ENCODE results near the gene SMIM26.
A peak's percentile ranks its signal among the peaks of the same experiment; 100 is the strongest.

DNA sequence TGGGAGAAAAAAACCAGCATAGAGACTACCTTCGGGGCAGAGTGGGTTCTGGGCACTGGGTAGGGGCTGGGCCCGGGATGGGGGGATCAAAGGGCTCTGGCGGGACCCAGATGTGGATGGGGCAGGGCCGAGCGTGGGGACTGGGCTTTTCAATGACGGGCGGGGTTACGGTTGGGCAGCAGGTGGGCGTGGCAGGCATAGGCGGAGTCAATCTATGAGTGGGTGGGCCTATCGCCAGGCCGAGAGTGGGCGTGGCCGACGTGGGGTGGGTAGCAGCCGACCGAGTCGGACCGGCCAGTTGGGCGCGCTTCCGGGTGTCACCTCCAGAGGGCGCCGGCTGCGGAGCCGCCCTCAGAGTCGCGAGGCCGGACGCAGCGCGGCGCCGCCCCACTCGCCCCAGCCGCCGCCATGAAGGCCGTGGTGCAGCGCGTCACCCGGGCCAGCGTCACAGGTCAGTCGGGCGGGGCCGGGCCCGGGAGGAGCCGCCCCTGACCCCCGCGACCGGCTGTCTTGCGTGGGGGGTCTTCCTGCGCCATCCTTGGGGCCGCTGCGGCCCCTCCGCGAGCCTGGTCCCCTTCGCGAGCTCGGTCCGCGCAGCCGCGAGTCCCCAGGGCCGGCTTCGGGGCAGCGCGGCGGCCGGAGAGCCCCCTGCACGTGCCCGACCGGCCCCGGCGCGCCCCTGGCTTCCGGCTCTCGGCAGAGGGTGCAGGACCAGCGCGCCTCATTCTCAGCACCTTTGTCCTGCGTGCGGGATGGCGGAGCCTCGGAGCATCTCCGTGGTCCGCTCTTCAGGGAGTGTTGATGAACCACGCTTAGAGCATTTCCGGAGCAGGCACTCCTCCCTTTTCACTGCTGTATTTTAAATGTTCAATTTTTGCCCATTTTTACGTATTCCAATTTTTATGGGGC is 20.7 kb downstream of the SMIM26 start, which contains the start of gene DTD1:
- TF ChIP-seq, protein P1, sequence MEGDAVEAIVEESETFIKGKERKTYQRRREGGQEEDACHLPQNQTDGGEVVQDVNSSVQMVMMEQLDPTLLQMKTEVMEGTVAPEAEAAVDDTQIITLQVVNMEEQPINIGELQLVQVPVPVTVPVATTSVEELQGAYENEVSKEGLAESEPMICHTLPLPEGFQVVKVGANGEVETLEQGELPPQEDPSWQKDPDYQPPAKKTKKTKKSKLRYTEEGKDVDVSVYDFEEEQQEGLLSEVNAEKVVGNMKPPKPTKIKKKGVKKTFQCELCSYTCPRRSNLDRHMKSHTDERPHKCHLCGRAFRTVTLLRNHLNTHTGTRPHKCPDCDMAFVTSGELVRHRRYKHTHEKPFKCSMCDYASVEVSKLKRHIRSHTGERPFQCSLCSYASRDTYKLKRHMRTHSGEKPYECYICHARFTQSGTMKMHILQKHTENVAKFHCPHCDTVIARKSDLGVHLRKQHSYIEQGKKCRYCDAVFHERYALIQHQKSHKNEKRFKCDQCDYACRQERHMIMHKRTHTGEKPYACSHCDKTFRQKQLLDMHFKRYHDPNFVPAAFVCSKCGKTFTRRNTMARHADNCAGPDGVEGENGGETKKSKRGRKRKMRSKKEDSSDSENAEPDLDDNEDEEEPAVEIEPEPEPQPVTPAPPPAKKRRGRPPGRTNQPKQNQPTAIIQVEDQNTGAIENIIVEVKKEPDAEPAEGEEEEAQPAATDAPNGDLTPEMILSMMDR (IDR thresholded peaks at IDR 0.05) = peak; percentile 84
- TF ChIP-seq, protein P2, sequence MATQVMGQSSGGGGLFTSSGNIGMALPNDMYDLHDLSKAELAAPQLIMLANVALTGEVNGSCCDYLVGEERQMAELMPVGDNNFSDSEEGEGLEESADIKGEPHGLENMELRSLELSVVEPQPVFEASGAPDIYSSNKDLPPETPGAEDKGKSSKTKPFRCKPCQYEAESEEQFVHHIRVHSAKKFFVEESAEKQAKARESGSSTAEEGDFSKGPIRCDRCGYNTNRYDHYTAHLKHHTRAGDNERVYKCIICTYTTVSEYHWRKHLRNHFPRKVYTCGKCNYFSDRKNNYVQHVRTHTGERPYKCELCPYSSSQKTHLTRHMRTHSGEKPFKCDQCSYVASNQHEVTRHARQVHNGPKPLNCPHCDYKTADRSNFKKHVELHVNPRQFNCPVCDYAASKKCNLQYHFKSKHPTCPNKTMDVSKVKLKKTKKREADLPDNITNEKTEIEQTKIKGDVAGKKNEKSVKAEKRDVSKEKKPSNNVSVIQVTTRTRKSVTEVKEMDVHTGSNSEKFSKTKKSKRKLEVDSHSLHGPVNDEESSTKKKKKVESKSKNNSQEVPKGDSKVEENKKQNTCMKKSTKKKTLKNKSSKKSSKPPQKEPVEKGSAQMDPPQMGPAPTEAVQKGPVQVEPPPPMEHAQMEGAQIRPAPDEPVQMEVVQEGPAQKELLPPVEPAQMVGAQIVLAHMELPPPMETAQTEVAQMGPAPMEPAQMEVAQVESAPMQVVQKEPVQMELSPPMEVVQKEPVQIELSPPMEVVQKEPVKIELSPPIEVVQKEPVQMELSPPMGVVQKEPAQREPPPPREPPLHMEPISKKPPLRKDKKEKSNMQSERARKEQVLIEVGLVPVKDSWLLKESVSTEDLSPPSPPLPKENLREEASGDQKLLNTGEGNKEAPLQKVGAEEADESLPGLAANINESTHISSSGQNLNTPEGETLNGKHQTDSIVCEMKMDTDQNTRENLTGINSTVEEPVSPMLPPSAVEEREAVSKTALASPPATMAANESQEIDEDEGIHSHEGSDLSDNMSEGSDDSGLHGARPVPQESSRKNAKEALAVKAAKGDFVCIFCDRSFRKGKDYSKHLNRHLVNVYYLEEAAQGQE (IDR thresholded peaks at IDR 0.05; ENCODE audit: insufficient read depth in 1 of 2, low read depth in 2 of 2, low read length in 1 of 2) = no peak
- TF ChIP-seq TCF7L2 (IDR thresholded peaks at IDR 0.05; ENCODE audit: low read depth, low read length) (peak; percentile 60), POLR2AphosphoS5 (IDR thresholded peaks at IDR 0.05; ENCODE audit: low read depth, low read length) (no peak)

Measured in Panc1 (cell line).